Calu3 (cell line): ENCODE measurements around the gene SYTL1. TPM values are rescaled to one million over a fixed set of nuclear protein-coding genes. Genes with fewer than 3 reads are reported as not detected.

Experiments used
- Bru-seq: library from RNA; stranded (reverse); fragments of 400-500 nt; gene quantifications from one replicate; lab custom pipeline; 2021; lab: Mats Ljungman, UMichigan
- BruChase-seq, 2 experiments: library from RNA; stranded (reverse); fragments of 400-500 nt; gene quantifications; one replicate each; lab custom pipeline; 2021; lab: Mats Ljungman, UMichigan
- BruUV-seq: library from RNA; stranded (reverse); fragments of 400-500 nt; replicated peaks from 2 replicates; lab custom pipeline; 2021; lab: Mats Ljungman, UMichigan
- CTCF ChIA-PET: fragments of 300-600 bp; sonication (Branson Sonifier 250); formaldehyde crosslinking; loops from one replicate; lab custom pipeline; 2022; ENCODE audit warnings: antibody characterized with exemption; lab: Charles Lee
- DNase-seq: peaks from one replicate; pipeline ENCODE4 v3.0.0; 2022
- H3K27ac Mint-ChIP-seq: one replicate; pipeline ENCODE4 v1.8.0; 2022; ENCODE audit warnings: mixed read lengths; ENCODE audit not compliant: unreplicated experiment
- H3K27me3 Mint-ChIP-seq: one replicate; pipeline ENCODE4 v1.8.0; 2022; ENCODE audit warnings: mixed read lengths; ENCODE audit not compliant: unreplicated experiment
- H3K36me3 Mint-ChIP-seq: one replicate; pipeline ENCODE4 v1.8.0; 2022; ENCODE audit warnings: mild to moderate bottlenecking, moderate library complexity, mixed read lengths; ENCODE audit not compliant: insufficient read depth, unreplicated experiment
- H3K4me1 Mint-ChIP-seq: one replicate; pipeline ENCODE4 v1.8.0; 2022; ENCODE audit warnings: mild to moderate bottlenecking, low read depth, mixed read lengths; ENCODE audit not compliant: unreplicated experiment
- H3K4me3 Mint-ChIP-seq: one replicate; pipeline ENCODE4 v1.8.0; 2022; ENCODE audit warnings: mild to moderate bottlenecking, low read depth, moderate library complexity, mixed read lengths; ENCODE audit not compliant: unreplicated experiment
- H3K9me3 Mint-ChIP-seq: one replicate; pipeline ENCODE4 v1.8.0; 2022; ENCODE audit warnings: low read depth, mixed read lengths; ENCODE audit not compliant: unreplicated experiment
- CTCF ChIP-seq: fragments of 200-600 bp; IDR thresholded peaks from one replicate; pipeline ENCODE4 v1.8.0; 2022; ENCODE audit warnings: antibody characterized with exemption; ENCODE audit not compliant: unreplicated experiment
- intact Hi-C: fragments of 100-400 bp; cut with micrococcal nuclease; formaldehyde crosslinking; loops from one replicate; pipeline ENCODE4 v1.10.0; 2022; ENCODE audit not compliant: unreplicated experiment
- long read RNA-seq: library from polyadenylated mRNA; stranded (forward); transcript quantifications from one replicate; pipeline ENCODE4 v2.0.0, GENCODE V29; 2022
- total RNA-seq: library from RNA; stranded (reverse); gene quantifications from 2 replicates; pipeline ENCODE4 v1.2.3, GENCODE V29; 2022

SYTL1 gene, protein sequence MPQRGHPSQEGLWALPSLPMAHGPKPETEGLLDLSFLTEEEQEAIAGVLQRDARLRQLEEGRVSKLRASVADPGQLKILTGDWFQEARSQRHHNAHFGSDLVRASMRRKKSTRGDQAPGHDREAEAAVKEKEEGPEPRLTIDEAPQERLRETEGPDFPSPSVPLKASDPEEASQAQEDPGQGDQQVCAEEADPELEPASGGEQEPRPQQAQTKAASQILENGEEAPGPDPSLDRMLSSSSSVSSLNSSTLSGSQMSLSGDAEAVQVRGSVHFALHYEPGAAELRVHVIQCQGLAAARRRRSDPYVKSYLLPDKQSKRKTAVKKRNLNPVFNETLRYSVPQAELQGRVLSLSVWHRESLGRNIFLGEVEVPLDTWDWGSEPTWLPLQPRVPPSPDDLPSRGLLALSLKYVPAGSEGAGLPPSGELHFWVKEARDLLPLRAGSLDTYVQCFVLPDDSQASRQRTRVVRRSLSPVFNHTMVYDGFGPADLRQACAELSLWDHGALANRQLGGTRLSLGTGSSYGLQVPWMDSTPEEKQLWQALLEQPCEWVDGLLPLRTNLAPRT
- total RNA-seq (15.0 and 16.5 TPM in 2 replicates), Bru-seq, nascent RNA (percentile 37 among the genes with signal in this experiment), BruChase-seq, experiment 1, labeled RNA remaining after a 6-hour chase (percentile 50 among the genes with signal in this experiment), BruChase-seq, experiment 2, labeled RNA remaining after a 2-hour chase (percentile 47 among the genes with signal in this experiment)
- long read RNA-seq, transcript SYTL1-210 (15 exons, 1,878 nt): major isoform, 9 of 19 reads
- long read RNA-seq, partial matches to known transcripts: 2 of 19 reads
- long read RNA-seq, other reads (novel, unspliced or antisense): 3 of 19 reads

GRCh38 chr1:27341525-27342252 lies at the start of gene SYTL1:
TSS of gene SYTL1 (plus strand) at chr1:27342022. CDS start at chr1:27345335, 3,313 bp downstream.
- CTCF ChIA-PET: interaction anchor here (0.8 to 1.7 kb wide), 3 partner anchors 9 to 46 kb away, joined by 3 to 6 read pairs (median 4); no protein-coding TSS in a partner anchor
- Mint-ChIP-seq H3K36me3 (peaks cover 42% of the 10 kb centered on the region), H3K27me3 (no peaks in the 10 kb centered on the region), H3K4me1 (peaks cover 25% of the 10 kb centered on the region), H3K9me3 (no peaks in the 10 kb centered on the region), H3K27ac (peak within 1 kb of the TSS; percentile 47), H3K4me3 (peak within 1 kb of the TSS; percentile 73)
- no peak for TF ChIP-seq CTCF
- BruUV-seq: no TSS peak
- intact Hi-C loops: no loop called here
- peak; percentile 79 for DNase-seq

DNA sequence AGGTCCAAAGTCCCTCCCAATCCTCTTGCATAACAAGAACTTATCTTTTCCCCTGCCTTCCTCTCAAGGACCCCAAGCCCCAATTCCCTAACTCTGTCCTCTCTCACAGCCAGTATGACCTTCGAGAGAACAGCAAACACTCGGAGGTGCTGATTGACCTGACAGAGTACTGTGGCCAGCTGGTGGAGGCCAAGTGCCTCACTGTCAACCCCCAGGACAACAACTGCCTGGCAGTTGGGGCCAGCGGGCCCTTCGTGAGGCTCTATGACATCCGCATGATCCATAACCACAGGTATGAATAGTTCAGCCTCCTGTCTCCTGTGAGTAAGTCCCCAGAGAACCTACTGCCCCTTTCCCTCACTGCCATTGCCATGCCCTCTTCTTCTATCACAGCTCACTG lies 49.7 kb upstream of the SYTL1 start:
- BruUV-seq: no TSS peak
- H3K27me3 Mint-ChIP-seq: no peaks in the 10 kb centered on the region
- DNase-seq: no peak
- no peak overlapping the region for H3K27ac Mint-ChIP-seq
- intact Hi-C loops: no loop called here
- H3K9me3 Mint-ChIP-seq: no peaks in the 10 kb centered on the region
- H3K4me1 Mint-ChIP-seq: no peaks in the 10 kb centered on the region
- CTCF ChIA-PET: no interaction called here
- TF ChIP-seq CTCF: no peak
- peaks cover 4% of the 10 kb centered on the region for H3K36me3 Mint-ChIP-seq
- H3K4me3 Mint-ChIP-seq: no peak overlapping the region

DNA sequence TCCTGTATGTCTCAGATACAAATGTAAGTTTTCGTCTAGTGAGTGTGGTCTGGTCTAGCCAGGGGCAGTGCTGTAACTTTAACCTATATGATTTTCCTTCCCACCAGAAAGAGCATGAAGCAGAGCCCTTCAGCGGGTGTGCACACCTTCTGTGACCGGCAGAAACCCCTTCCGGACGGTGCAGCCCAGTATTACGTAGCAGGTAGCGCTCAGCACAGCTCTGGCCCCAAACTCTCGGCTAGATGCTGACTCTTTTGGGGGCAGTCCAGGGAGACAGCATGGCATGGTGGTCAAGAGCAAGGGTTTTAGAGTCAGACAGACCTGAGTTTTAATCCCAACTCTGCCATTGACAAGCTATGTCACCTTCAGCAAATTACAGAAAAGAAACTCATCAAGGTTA lies 47.9 kb upstream of the SYTL1 start:
- no peak for TF ChIP-seq CTCF
- no peaks in the 10 kb centered on the region for H3K4me1 Mint-ChIP-seq
- peaks cover 4% of the 10 kb centered on the region for H3K36me3 Mint-ChIP-seq
- no peak overlapping the region for H3K4me3 Mint-ChIP-seq
- H3K27me3 Mint-ChIP-seq: no peaks in the 10 kb centered on the region
- intact Hi-C loops: no loop called here
- no peak overlapping the region for H3K27ac Mint-ChIP-seq
- no peaks in the 10 kb centered on the region for H3K9me3 Mint-ChIP-seq
- no TSS peak for BruUV-seq
- CTCF ChIA-PET: no interaction called here
- DNase-seq: no peak
